Inflammatory macrophage treated with lipopolysaccharide for 1 hour (primary cell): Measurements from ENCODE around the gene LYSMD4.
A peak's percentile ranks its signal among the peaks of the same experiment; 100 is the strongest.
"Not testable (repeated sequence)": the region's sequence is repeated elsewhere in the genome, so short reads cannot be mapped to it uniquely, and the experiment has no call there.

Experiments used
- DNase-seq, 2 donors: peaks; one replicate each; pipeline ENCODE4 v3.0.0-alpha.2; 2020 to 2022

Gene LYSMD4

DNA sequence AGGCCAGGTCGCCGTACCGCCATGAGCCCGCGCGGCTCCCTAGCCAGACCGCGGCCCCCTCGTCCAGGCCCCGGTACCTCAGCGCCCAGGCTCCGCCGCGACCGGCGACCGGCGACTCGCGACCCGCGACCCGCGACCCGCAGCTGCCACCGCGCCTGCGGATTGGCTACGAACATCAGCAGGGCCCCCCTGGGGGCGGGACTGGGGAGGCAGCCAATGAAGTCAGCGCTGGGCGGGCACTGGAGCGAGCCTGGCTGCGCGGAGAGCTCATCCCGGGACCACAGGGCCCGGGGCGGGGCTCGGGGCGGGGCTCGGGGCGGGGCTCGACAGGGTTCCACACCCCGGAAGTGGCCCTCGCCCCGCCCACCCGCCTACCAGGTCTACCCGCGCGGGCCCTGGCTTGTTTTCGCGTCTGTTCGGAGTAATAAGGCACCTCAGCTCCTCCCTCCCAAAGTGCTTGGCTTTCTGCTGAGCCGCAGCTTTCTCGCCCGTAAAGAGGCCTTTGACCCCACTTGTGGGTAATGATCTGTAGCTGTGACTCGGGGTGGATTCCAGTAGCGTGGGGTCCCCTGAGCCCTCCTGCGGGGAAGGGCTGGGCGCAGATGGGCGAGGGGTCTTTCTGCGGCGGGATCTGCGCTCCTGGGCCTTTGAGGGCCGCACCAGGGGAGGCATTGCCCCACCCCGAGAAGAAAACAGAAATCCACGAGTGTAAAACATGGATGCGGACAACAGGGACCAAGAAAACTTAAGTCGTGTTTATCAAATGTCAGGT, at the start of gene LYSMD4:
LYSMD4 (minus strand) TSS at position 170 of the 772 bp plus-strand sequence. CDS start 1,438 bp downstream, outside the sequence.
- peak; percentile 96 to 98 for DNase-seq

DNA sequence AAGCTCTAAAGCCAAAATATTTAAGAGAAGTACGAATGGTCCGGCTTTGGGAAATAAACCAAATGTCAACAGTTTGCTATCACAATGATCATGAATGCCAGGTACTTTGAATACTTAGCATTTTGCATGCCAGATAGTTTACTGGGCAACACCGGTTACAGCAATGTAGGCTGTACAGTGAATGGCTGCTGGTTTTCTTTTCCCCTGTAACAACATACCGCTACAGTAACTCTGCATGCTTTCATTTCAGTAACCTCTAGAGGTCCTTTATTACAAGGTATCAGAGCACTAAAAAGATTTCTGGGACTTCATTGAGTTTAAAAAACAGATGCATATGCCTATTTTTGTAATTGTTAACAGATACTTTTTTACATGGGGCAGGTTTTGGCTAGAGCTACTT, 48.8 kb upstream of the LYSMD4 start:
- not testable (repeated sequence) for DNase-seq

DNA sequence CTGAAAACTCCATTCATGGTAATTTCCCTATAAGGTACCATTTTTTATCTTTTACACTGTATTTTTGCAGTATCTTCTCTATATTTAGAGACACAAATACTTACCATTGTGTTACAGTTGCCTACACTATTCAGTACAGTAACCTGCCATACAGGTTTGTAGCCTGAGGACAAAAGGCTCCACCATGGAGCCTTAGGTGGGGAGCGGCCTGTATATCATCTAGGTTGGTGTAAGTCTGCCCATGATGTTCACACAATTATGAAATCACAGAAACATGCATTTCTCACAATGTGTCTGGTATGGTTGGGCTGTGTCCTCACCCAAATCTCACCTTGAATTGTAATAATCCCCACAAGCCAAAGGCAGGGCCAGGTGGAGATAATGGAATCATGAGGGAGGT, 43.9 kb upstream of the LYSMD4 start:
- no peak for DNase-seq

DNA sequence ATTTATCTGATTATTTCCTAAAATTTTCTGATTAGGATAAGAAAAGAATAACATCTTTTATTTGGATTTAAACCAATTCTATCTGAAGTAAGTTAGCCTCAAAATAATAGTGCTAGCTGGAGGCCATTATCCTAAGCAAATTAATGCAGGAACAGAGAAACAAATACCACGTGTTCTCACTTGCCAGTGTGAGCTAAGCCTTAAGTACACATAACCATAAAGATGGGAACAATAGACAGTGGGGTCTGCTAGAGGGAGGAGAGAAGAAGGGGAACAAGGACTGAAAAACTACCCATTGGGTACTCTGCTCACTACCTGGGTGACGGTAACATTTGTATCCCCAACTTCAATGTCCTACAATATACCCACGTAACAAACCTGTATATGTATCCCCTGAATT, 31.3 kb upstream of the LYSMD4 start:
- no peak for DNase-seq

DNA sequence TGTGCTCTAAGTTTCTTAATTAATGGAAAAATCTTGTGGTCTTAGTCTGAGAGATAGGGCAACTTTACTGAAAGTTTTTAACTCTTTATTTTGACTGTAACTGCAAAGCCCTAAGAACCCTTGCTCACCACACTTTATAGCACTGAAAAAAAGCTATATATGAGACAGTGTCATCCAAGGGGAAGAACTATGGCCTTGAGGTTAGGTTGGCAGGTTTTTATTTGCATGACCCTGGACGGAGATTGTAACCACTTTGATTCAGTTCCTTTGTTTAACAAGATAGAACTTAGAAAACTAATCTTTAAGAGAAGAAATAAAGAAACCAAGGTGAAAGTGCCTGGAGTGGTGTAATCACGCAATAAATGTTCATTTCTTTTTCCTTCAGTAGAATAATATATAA, 30.6 kb upstream of the LYSMD4 start:
- DNase-seq, result no peak

DNA sequence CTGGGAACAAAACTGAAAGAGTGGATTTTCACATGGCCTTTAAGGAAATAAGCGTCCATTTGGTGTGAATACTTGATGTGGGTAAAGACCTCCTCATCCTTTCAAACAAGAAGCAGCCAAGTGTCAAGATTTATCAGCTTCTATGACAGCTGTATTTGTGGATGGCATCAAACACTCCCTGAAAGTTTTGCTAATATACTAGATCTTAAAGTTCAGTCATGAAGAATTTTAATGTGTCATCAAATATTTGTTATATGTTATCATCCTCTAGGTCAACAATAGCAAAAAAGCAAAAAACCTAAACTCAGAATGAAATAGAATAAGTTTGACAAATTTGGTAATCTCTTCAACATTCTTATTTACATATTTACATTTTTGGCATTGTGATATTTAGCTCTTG, 29.1 kb upstream of the LYSMD4 start:
- DNase-seq, result no peak

DNA sequence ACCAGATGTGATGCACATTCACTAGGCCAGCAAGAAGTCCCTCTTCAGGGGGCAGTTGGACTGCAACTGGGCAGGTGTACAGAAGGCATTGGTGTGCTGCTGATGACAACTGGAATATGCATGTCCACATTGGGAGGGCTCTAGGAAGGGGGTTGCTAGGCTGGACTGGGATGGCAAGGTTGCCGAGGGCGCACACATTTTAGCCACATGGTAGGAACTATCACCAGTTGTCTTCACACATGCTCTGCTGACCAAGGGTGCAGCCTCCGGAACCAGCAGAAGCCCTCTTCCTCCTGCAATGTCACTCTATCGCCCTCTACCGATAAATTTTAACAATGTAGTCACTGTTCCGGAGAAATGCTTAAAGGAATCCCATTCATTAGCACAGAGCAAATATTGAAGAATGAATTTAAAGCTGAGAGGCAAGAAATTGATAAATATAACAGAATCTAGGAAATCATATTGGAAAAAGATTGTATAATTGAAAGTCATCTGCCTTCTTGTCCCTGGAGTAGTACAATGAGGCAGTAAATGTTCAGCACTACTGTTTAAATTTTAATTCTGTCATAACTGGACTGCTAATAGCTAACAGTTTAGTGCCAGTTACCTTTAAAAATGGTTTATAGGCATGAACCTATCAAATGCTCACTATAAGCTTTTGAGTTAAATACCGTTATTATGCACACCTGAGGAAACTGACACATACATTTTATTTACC, 22.6 kb upstream of the LYSMD4 start:
- DNase-seq, result peak; percentile 63 to 93

DNA sequence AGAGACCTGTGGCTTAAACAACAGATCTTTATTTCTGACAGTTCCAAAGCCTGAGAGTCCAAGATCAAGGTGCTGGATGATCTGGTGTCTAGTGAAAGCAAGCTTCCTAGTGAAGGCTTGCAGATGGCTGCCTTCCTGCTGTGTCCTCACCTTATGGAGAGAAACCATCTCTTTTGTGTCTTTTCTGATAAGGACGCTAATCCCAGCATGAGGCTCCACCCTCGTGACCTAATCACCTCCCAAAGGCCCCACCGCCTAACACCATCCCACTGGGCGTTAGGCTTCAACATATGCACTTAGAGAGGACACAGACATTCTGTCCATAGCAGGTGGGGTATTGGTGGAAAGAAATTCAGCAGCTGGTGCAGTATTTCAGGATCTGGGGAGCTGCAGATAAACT, 19.8 kb upstream of the LYSMD4 start:
- DNase-seq, result no peak

DNA sequence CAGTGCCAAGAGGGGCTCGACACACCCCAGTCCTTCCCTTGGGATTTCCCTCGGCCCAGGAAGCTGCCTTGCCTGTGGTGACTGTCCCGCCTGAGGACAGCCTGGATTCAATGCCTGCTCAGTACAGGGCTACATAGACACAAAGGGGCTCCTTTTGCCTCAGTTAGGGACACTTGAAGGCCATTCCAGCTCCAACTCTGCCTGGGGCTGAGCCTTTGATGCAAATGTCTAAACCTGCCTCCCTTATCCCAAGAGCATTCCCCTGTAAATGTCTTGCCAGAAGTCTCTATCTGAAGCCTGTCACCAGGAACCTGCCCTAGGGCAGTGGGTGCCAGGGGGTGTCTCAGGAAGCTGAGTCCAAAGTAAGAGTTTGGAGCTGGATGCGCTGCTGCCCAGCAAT, 19.3 kb upstream of the LYSMD4 start:
- no peak for DNase-seq

DNA sequence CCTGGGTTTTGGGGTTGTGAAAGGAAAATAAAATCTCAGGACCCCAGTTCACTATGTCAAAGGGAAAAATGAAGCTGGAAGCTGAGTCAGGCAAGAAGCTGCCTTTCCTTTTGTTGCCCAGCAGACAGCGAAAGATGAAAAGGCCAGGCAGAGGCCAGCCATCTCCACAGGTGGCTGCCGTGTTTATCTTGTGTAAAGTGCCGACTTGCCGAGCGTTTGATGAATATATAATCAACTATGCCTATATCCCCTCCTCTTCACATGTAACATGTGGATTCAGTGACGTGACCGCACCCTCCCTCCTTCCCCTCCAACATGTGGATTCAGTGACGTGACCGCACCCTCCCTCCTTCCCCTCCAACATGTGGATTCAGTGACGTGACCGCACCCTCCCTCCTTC, 17.1 kb upstream of the LYSMD4 start:
- DNase-seq, result not testable (repeated sequence)

DNA sequence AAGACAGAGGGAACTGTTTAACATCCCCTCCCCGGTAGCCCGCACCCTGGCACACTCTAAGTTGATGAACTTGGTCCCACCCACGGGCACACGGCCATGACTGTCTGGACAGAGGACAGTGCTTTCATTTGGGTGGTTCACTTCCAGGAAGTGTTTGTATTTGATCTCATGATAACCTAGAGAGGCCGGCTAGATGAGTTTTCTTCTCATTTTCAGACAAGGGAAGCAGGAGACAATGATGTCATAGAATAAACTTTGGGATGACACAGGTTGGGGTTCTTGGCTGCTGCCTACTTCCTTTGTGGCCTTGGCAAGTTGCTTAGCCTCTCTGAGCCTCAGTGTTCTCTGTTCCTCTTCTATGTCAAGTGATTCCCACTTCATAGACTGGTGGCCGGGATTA, 16.1 kb upstream of the LYSMD4 start:
- DNase-seq, result peak; percentile 69 to 88

DNA sequence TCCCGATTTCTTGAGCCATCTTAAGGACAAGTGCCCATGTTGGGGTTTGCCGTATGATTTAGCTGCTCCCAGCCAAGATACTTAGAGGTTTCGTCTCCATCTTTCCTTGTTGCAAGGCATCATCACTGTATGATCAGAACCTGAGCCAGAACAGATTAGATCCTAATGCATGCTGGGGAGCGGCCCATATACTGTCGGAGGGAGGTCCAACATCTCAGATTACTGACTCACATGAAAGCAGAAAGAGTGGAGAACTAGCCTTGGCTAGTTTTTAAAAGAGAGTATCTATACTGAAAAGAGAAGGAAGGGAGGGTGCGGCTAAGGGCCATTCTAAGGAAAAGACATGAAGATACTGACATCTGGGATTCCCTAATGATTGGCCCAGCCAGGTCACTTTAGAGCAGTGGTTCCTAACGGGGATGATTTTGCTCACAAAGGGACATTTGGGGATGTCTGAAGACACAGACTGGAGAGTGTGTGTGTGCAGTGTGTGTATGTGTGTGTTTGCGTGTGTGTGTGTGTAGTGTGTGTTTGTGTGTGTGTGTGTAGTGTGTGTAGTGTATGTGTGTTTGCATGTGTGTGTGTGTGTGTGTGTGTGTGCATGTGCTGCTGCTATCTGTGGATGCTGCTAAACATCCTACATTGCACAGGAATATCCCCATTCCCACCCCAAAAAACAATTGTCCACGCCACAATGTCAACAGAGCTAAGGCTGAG, 12.3 kb upstream of the LYSMD4 start:
- no peak for DNase-seq

DNA sequence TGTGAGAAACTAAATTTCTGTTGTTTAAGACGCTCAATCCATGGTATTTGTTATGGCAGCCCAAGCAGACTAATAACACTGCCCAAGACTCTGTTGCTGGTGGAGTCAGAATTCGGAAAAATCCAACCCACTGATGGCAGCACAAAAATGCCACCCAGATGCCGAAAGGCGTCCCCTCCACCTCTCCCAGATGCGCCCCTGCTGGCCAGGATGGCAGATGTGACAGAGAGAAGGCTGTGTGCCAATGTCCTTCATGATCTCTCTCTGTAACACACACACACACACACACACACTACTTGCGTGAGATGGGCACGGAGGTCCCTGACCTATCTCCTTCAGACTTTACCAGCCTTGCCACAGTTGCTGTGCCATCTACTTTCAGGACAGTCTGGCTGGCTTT, 10.9 kb upstream of the LYSMD4 start:
- DNase-seq, result no peak

DNA sequence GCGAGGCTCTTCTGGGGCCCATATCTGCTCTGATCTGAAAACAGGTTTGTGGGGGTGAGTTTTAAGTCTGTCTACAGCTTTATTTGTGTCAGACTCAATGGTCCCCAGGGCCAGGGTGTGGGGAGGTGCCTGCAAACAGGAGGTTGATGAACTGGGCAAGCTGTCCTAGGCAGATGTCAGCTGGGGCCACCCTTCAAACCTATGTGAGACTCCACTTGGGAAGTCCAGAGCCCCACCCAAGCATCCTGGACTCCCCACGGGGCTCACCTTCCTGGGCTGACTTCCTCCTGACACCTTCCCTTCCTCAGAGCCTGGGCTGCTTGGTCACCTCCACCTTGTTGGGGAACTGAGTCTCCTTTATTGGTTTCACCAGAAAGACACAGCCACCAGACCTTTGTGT, 8.6 kb upstream of the LYSMD4 start:
- DNase-seq, result no peak

DNA sequence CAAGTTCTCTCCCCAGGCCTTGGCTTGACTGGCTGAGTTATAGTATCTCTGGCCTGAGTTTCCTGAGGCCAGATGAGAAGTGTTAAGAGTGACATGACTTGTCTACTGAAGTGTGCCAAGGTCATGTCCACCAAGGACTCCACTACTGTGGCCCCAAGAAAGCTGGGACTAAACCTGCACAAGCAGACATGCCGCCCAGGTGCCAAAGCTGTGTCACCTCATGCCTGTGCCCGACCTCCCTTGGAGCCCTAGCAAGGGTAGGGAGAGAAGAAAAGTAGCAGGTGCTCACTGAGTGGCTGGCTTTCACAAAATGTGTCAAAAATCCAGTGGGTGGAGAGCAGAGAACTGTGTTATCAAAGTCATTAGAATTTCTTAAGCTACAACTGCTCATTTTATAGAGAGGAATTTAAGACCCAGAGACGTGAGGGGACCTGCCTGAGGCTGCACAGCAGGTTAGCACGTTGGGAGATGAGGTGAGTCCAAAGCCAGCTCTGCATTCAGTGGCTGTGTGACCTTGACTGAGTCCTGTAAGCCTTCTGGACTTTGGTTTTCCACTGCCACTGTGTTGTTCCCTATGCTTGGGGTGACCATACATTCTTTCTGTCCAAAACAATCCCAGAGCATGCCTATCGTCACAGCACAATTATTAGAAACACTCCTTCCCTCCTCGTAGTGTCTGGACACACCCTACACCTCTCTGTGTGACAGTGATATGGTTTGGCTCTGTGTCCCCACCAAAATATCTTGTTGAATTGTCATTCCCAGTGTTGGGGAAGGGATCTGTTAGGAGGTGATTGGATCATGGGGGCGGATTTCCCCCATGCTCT, 5.0 kb upstream of the LYSMD4 start:
- no peak for DNase-seq

DNA sequence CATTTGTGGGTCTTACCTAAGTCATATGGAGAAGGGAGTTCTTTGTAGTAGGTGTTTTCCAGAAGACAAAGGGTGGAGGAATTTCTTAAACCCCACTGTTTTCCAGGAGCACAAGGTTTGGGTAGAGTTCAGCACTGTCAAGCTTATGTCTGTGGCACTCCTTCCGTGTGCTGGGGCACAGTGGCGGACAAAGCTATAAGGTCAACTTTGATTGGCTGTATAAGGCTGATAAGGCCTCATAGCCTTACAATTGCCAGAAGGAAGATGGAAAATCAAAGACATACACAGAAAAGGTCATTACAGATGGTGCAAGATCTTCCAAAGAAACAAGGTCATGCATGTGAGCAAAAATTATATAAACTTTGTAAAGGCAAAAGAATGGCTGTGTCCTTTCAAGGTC, 3.5 kb upstream of the LYSMD4 start:
- DNase-seq, result no peak

DNA sequence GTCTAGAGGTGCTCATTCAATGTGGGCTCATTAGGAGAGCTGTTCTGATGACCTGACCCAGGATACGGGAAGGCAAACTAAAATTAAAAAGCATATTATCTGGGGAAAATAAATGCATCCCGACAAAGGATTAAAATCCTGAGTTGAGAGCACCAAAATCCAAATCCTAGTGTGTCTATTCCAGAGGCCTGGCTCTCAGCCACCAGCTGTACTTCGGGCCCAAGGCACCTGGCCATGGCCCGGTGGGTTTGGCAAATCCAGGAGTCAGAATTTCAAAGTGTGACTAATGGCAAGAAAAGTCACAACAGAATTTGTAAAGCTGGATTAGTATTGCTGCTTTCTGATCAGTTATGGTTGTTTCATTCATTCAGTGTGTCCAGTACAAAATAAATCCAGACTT, 2.6 kb upstream of the LYSMD4 start:
- DNase-seq, result no peak

DNA sequence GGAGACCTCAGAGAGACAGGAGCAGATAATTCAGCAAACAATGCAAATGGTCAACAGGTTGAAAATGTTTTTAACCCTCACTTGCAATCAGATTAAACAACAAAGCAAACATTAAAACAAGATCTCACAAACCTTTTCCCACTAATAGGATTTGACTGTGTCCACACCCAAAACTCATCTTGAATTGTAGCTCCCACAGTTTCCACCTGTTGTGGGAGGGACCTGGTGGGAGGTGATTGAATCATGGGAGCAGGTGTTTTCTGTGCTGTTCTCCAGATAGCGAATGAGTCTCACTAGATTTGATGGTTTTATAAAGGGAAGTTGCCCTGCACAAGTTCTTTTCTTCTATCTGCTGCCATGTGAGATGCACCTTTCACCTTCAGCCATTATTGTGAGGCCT, 1.3 kb upstream of the LYSMD4 start:
- DNase-seq, result no peak

DNA sequence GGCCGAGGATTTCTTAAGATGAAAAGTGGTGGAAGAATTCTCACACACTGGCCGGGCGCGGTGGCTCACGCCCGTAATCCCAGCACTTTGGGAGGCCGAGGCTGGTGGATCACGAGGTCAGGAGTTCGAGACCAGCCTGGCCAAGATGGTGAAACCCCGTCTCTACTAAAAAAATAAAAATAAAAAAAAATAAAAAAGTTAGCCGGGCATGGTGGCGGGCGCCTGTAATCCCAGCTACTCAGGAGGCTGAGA, 729 bp upstream of the LYSMD4 start:
- not testable (repeated sequence) for DNase-seq

DNA sequence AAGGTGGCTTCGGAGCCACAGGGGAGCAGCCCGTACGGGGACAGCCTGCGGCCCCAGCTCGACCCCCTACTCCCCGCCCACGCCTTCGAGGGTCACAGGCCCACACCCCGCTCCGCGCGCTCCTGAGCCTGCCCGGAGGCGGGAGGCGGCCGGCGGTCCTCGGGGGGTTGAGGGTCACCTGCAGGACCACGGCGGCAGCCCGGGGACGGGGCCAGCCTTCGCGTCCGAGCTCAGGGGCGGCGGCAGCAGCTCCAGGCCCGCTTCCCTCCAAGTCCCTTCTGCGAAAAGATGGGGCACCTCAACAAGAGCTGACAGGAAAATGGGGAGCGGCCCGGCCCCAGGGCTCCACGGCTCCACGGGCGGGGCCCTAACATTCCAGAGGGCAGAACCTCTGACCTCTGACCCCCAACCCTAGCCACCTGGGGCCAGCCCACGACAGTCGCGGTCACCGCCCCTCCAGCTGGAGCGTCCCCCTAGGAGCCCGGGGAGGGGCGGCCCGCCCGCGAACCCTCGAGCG, 428 bp downstream of the LYSMD4 start:
- DNase-seq, result peak in 1 of 2 donors; percentile 52

DNA sequence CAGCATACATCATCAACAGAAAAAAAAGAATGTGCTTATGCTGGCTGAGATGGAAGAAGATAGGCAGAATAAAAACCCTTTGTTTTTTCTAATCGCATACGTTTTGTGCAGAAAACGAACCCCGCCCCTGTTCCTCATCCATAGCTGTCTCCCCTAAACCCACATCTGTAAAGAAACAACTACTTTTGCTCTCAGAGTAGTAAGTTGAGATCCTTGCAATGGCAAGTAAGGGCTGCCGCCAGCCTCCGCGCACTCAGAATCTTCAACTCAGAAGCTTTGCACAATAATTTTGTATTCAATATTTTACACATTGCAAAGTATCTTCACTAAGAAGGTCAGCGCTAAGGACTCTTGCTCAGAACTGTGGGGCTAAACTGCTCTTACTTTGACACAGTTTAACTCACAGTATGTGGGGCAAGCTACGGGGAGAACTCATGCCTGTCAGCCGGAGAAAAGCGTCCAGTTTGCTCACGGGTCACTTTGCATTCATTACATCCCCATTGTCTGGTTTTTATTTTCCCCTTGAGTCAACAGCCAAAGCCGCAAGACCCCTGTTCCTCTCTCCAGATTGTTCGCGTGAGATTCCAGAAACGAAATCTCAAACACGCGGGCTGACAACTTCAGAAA, 1.0 kb downstream of the LYSMD4 start:
- peak; percentile 19 to 28 for DNase-seq

DNA sequence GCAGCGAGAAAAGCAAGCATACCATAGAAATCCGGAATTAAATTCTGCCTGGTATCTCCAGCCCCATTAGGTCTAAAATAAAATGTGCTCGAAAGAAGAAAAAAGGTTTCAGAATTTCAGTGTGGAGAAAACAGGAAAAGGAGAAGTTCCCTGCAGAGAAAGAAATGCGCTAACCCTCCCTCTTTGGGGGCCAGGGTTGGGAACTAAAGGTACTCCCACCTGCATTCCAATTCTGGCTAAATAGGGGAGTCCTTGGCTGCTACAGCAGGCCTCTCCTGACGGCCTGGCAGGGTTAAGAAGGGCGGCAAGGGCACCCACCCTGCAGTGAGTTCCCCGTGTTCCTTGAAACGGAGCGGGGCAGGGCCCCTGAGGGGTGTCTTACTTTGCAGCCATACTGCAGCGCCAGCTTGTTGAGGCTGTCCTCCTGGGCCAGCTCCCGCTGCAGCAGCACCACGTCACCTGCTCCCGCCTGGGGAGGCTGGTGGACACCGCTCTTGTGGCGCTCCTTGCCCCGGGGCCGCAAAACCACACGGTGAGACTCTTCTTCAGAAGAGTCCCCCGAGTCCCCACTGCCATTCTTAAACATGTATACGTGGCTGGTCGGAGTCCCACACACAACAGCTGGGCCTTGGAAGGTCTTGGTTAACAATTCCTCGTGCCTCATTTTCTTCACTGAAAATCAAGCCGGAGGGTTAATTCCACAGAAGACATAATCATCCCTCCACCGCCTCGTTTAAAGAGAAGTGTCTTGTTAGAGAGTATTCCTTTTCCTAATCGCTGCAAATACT, 1.7 kb downstream of the LYSMD4 start:
- DNase-seq, result no peak
